Endothelial cell of umbilical vein (primary cell): ENCODE measurements around the gene CYP46A1. TPM values are rescaled to one million over a fixed set of nuclear protein-coding genes. Genes with fewer than 3 reads are reported as not detected.

ENCODE experiments used
- BruUV-seq: library from RNA; stranded (reverse); fragments of 400-500 nt; replicated peaks from 2 replicates; lab custom pipeline; 2021; lab: Mats Ljungman, UMichigan
- CTCF ChIA-PET: fragments of 300-600, 350-600 bp; sonication (Branson Sonifier 250); formaldehyde crosslinking; loops from one replicate; lab custom pipeline; 2021; ENCODE audit warnings: antibody characterized with exemption, inconsistent platforms; lab: Charles Lee
- POLR2A ChIA-PET: fragments of 300-600, 350-600 bp; sonication (Branson Sonifier 250); formaldehyde crosslinking; loops from one replicate; lab custom pipeline; 2021; ENCODE audit warnings: antibody characterized with exemption, inconsistent platforms; lab: Charles Lee
- DNase-seq: peaks from one replicate; pipeline ENCODE4 v3.0.0-alpha.2; 2011; ENCODE audit warnings: low read depth, low spot score
- FAIRE-seq: peaks from 2 replicates; lab custom pipeline; 2011; peaks lifted over from hg19 to GRCh38; lab: Jason Lieb, UNC
- H2AFZ ChIP-seq: 2 replicates; pipeline ENCODE4 v1.6.0; 2012; ENCODE audit warnings: low read depth, low read length, control low read depth, inconsistent platforms
- H3K27ac ChIP-seq: 2 replicates; pipeline ENCODE4 v1.5.1; 2011; ENCODE audit warnings: low read depth, mild to moderate bottlenecking, control low read depth, low read length, moderate library complexity; ENCODE audit not compliant: insufficient read depth
- H3K27me3 ChIP-seq, 2 experiments: 2 replicates each; pipeline versions ENCODE4 v1.6.0 to v1.6.1; 2011; ENCODE audit warnings: low read length in 2 of 2, mixed read lengths in 1 of 2; ENCODE audit not compliant: control insufficient read depth in 2 of 2, insufficient read depth in 2 of 2
- H3K36me3 ChIP-seq, 2 experiments: 2 replicates in 1 of 2; 3 replicates in 1 of 2; pipeline ENCODE4 v1.5.1; 2011; ENCODE audit warnings: low read length in 2 of 2, mild to moderate bottlenecking in 1 of 2, moderate library complexity in 1 of 2; ENCODE audit not compliant: control insufficient read depth in 2 of 2, insufficient read depth in 2 of 2; ENCODE audit errors: extremely low read depth in 1 of 2
- H3K4me1 ChIP-seq: 3 replicates; pipeline ENCODE4 v1.5.1; 2011; ENCODE audit warnings: mild to moderate bottlenecking, low read length; ENCODE audit not compliant: control insufficient read depth, insufficient read depth; ENCODE audit errors: extremely low read depth
- H3K4me2 ChIP-seq: 2 replicates; pipeline ENCODE4 v1.6.1; 2011; ENCODE audit warnings: low read length, control low read depth, mixed read lengths; ENCODE audit not compliant: insufficient read depth
- H3K4me3 ChIP-seq, 3 experiments: fragments of 200-600 bp in 1 of 3; sonication (generic), shearing (Covaris generic) in 1 of 3; replicated peaks in 1 of 3; 2 replicates each; pipeline ENCODE4 v1.5.1; 2011 to 2016; ENCODE audit warnings: control low read depth in 3 of 3, low read length in 3 of 3, mild to moderate bottlenecking in 2 of 3, inconsistent platforms in 1 of 3, low read depth in 1 of 3, moderate library complexity in 1 of 3; ENCODE audit not compliant: insufficient read depth in 1 of 3
- H3K79me2 ChIP-seq: 2 replicates; pipeline ENCODE4 v1.6.0; 2012; ENCODE audit warnings: low read length, inconsistent platforms; ENCODE audit not compliant: control insufficient read depth, insufficient read depth
- H3K9ac ChIP-seq: replicated peaks from 2 replicates; pipeline ENCODE3; 2011; ENCODE audit warnings: low read length, control low read depth; ENCODE audit not compliant: insufficient read depth; ENCODE audit errors: extremely low read depth
- H3K9me1 ChIP-seq: replicated peaks from 3 replicates; pipeline ENCODE4 v1.6.0; 2011; ENCODE audit warnings: mild to moderate bottlenecking, low read length; ENCODE audit not compliant: control insufficient read depth, insufficient read depth; ENCODE audit errors: extremely low read depth
- H3K9me3 ChIP-seq: replicated peaks from 2 replicates; pipeline ENCODE4 v1.5.1; 2012; ENCODE audit warnings: low read length, inconsistent platforms; ENCODE audit not compliant: control insufficient read depth, insufficient read depth
- H4K20me1 ChIP-seq: replicated peaks from 2 replicates; pipeline ENCODE3; 2011; ENCODE audit warnings: mild to moderate bottlenecking, low read length; ENCODE audit not compliant: control insufficient read depth, insufficient read depth; ENCODE audit errors: extremely low read depth
- CTCF ChIP-seq, 2 donors: IDR thresholded peaks; 1 replicate in 1 of 2; 2 replicates in 1 of 2; pipeline ENCODE4 v1.5.1; 2011; ENCODE audit warnings: low read length in 2 of 2, mild to moderate bottlenecking in 2 of 2, moderate library complexity in 2 of 2, control low read depth in 1 of 2, inconsistent platforms in 1 of 2, low read depth in 1 of 2; ENCODE audit not compliant: insufficient read depth in 1 of 2; ENCODE audit errors: extremely low read depth in 1 of 2
- EZH2 ChIP-seq: IDR thresholded peaks from 2 replicates; pipeline ENCODE4 v1.6.1; 2012; ENCODE audit warnings: borderline replicate concordance, low read depth, mild to moderate bottlenecking, moderate library complexity, low read length, inconsistent platforms; ENCODE audit not compliant: severe bottlenecking
- FOS ChIP-seq: IDR thresholded peaks from 2 replicates; pipeline ENCODE4 v1.6.1; 2011; ENCODE audit warnings: mild to moderate bottlenecking, low read length, moderate library complexity, borderline replicate concordance; ENCODE audit not compliant: insufficient read depth
- GATA2 ChIP-seq: IDR thresholded peaks from 2 replicates; pipeline ENCODE4 v1.7.0; 2011; ENCODE audit warnings: low read depth, mild to moderate bottlenecking, moderate library complexity, mixed read lengths, low read length; ENCODE audit not compliant: insufficient read length, insufficient read depth
- JUN ChIP-seq: IDR thresholded peaks from 2 replicates; pipeline ENCODE4 v1.6.1; 2011; ENCODE audit warnings: borderline replicate concordance, low read depth; ENCODE audit not compliant: insufficient read length, insufficient read depth
- MAX ChIP-seq: IDR thresholded peaks from 2 replicates; pipeline ENCODE4 v1.6.1; 2011; ENCODE audit not compliant: insufficient read depth, insufficient read length
- MYC ChIP-seq: IDR thresholded peaks from one replicate; pipeline ENCODE4 v1.6.1; 2011; ENCODE audit warnings: mild to moderate bottlenecking, low read depth, low read length
- POLR2A ChIP-seq: IDR thresholded peaks from 2 replicates; pipeline ENCODE4 v1.6.1; 2012; ENCODE audit warnings: low read depth, mild to moderate bottlenecking, control low read depth, low read length
- POLR2AphosphoS5 ChIP-seq: IDR thresholded peaks from 2 replicates; pipeline ENCODE4 v1.6.1; 2012; ENCODE audit warnings: low read depth, mild to moderate bottlenecking, control low read depth, low read length, moderate library complexity; ENCODE audit not compliant: insufficient read depth
- dilution Hi-C: fragments of 300-500 bp; cut with MboI; formaldehyde crosslinking; loops from one replicate; pipeline ENCODE4 v1.15.0; 2019; ENCODE audit warnings: low sequenced_read_pairs; ENCODE audit not compliant: extremely low pct_ligation_motif_present
- intact Hi-C: fragments of 100-400 bp; cut with micrococcal nuclease; formaldehyde crosslinking; loops from one replicate; pipeline ENCODE4 v1.10.0; 2022
- polyA plus RNA-seq, 4 experiments: library from polyadenylated mRNA; depleted of rRNA in 3 of 4; stranded (reverse) in 3 of 4; unstranded in 1 of 4; fragments of >200 nt; gene quantifications; 2 replicates each; pipeline versions ENCODE4 v1.2.1 to v1.2.3, GENCODE V29; 2011 to 2012; ENCODE audit warnings: missing spikeins in 1 of 4
- total RNA-seq: library from RNA; stranded (reverse); gene quantifications from 2 replicates; pipeline ENCODE4 v1.2.3, GENCODE V29; 2021

Gene CYP46A1
- total and polyA plus RNA-seq, 2 donors (not counting 3 experiments of a cell fraction or from before 2014, with no cell fraction given), result 0.03 to 0.24 TPM

- H3K9me3 ChIP-seq, result no peaks in the 10 kb centered on the region
- dilution Hi-C loops, result no loop called here
- no peak overlapping the region for H3K4me2 ChIP-seq
- no TSS peak for BruUV-seq
- no peaks in the 10 kb centered on the region for H3K79me2 ChIP-seq
- no peaks in the 10 kb centered on the region for H4K20me1 ChIP-seq
- no peaks in the 10 kb centered on the region for H3K4me1 ChIP-seq
- peaks cover 7 to 24% of the 10 kb centered on the region in 2 experiments for H3K27me3 ChIP-seq
- no peak overlapping the region for H3K4me3 ChIP-seq
- CTCF ChIA-PET, result interaction anchor here (0.9 kb wide), 1 partner anchor 10 kb away, joined by 3 read pairs; no protein-coding TSS in a partner anchor
- FAIRE-seq (no peak), DNase-seq (no peak)
- no peak overlapping the region for H3K9ac ChIP-seq
- intact Hi-C loops, result no loop called here
- H3K9me1 ChIP-seq, result no peaks in the 10 kb centered on the region
- no peak overlapping the region for H2AFZ ChIP-seq
- no peak overlapping the region for H3K27ac ChIP-seq
- TF ChIP-seq FOS (no peak), JUN (no peak), MAX (no peak), CTCF (IDR thresholded peaks at IDR 0.05; ENCODE audit: extremely low read depth in 1 of 2, insufficient read depth in 1 of 2, low read depth in 1 of 2, low read length in 2 of 2) (no peak), MYC (no peak), EZH2 (no peak), GATA2 (no peak), POLR2A (no peak), POLR2AphosphoS5 (no peak)
- POLR2A ChIA-PET, result no interaction called here
- no peaks in the 10 kb centered on the region for H3K36me3 ChIP-seq
Measured at GRCh38 chr14:99707420-99707819, 23.3 kb downstream of the CYP46A1 start.
